ENCODE measurements around the gene LRRC63.

LRRC63 gene

DNA sequence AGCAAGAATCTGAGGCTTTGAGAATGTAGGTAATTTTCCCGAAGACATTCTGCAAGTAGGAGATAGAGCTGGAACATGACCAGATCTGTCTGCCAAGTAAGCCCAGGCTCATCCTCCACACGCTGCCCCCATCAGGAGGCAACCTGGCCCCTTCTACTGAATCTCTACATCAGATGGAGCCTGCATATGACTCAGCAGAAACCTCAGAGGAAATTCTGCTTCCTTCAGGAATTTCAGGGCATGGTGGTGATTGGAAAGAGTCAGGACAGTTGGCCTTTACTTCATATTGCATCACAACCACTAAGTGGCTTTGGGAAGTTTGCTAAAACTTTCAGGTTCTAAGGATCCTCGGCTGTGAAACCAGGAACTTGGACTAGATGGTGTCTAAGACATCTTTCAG is 85.2 kb downstream of the LRRC63 start:
- no peak for DNase-seq (ENCODE audit: low spot score)
- H3K27ac ChIP-seq: peak overlapping the region; percentile 82
- TF ChIP-seq, protein P1, sequence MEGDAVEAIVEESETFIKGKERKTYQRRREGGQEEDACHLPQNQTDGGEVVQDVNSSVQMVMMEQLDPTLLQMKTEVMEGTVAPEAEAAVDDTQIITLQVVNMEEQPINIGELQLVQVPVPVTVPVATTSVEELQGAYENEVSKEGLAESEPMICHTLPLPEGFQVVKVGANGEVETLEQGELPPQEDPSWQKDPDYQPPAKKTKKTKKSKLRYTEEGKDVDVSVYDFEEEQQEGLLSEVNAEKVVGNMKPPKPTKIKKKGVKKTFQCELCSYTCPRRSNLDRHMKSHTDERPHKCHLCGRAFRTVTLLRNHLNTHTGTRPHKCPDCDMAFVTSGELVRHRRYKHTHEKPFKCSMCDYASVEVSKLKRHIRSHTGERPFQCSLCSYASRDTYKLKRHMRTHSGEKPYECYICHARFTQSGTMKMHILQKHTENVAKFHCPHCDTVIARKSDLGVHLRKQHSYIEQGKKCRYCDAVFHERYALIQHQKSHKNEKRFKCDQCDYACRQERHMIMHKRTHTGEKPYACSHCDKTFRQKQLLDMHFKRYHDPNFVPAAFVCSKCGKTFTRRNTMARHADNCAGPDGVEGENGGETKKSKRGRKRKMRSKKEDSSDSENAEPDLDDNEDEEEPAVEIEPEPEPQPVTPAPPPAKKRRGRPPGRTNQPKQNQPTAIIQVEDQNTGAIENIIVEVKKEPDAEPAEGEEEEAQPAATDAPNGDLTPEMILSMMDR (conservative IDR thresholded peaks at IDR 0.05; ENCODE audit: low read depth): no peak

DNA sequence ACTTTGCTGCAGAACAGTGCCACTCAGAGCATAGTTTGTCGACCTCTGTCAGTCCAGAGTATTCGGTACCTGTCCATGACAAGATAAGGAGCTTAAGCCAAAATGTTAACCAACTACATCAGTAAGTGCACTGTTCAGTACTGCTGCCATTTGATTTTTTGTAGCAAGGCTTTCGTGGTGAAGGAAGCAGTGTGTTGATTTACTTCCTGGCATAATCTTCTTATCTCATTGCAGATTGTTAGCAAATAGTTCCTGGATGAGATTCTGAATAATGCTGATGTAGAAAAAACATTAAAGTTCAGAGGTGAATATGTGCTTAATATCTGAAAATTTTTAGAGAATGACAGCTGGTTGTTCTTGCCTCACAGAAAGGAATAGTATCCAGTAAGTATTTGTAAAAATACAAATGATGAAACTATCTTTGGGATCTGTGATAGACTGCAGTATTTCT is 85.7 kb downstream of the LRRC63 start:
- ChIA-PET POLR2A (ENCODE audit: low non-redundant PET) (no interaction called here), CTCF (interaction anchor here (0.6 to 0.7 kb wide), 2 partner anchors 12 to 119 kb away, joined by 3 read pairs; no protein-coding TSS in a partner anchor)
- DNase-seq (ENCODE audit: low spot score): no peak
- H3K27ac ChIP-seq: no peak overlapping the region
- TF ChIP-seq, protein P1 (conservative IDR thresholded peaks at IDR 0.05; ENCODE audit: low read depth): no peak

More for the DNA sequence above, 85.2 kb downstream of the LRRC63 start:
- CTCF ChIA-PET: interaction anchor here (0.7 kb wide), 1 partner anchor 12 kb away, joined by 3 read pairs; no protein-coding TSS in a partner anchor
- POLR2A ChIA-PET (ENCODE audit: low non-redundant PET): no interaction called here

DNA sequence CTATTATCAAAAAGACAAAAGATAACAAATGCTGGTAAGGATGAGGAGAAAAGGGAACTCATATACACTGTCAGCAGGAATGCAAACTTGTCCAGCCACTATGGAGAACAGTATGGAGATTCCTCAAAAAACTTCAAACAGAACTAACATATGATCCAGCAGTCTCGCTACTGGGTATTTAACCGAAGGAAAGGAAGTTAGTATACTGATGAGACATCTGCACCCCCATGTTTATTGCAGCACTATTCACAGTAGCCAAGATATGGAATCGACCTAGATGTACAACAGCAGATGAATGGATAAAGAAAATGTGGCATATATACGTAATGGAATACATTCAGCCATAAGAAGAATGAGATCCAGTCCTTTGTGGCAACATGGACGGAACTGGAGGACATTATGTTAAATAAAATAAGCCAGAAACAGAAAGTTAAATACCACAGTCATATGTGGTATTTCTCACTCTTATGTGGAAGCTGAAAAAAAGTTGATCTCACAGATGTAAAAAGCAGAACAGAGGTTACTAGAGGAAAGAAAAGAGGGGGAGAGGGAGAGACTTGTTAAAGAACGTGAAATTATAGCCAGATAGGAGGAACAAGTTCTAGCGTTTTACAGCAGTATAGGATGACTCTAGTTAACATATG is 92.1 kb downstream of the LRRC63 start:
- DNase-seq (ENCODE audit: low spot score): no peak
- ChIA-PET POLR2A (ENCODE audit: low non-redundant PET) (no interaction called here), CTCF (interaction anchor here (0.6 kb wide), 1 partner anchor 497 kb away, joined by 6 read pairs; no protein-coding TSS in a partner anchor)
- TF ChIP-seq, protein P1 (conservative IDR thresholded peaks at IDR 0.05; ENCODE audit: low read depth): no peak
- no peak overlapping the region for H3K27ac ChIP-seq

DNA sequence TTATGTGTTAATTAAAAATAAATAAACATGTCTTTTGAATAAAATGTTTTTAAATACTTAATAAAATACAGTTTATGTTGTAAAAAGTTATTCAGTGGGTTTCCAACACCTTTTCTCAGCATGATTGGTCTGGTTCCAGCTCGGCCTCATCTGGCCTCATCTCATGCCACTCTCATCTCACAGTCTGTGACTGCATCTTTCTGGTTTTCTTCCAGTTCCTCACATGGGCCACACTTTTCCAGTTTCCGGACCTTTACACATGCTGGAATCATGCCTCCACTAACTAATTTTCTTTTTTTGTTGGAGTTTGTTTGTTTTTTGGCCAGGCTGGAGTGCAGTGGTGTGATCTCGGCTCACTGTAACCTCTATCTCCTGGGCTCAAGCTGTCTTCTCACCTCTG is 92.8 kb downstream of the LRRC63 start:
- H3K27ac ChIP-seq: no peak overlapping the region
- DNase-seq (ENCODE audit: low spot score): no peak
- TF ChIP-seq, protein P1 (conservative IDR thresholded peaks at IDR 0.05; ENCODE audit: low read depth): no peak
- POLR2A ChIA-PET (ENCODE audit: low non-redundant PET): no interaction called here
- CTCF ChIA-PET: no interaction called here

DNA sequence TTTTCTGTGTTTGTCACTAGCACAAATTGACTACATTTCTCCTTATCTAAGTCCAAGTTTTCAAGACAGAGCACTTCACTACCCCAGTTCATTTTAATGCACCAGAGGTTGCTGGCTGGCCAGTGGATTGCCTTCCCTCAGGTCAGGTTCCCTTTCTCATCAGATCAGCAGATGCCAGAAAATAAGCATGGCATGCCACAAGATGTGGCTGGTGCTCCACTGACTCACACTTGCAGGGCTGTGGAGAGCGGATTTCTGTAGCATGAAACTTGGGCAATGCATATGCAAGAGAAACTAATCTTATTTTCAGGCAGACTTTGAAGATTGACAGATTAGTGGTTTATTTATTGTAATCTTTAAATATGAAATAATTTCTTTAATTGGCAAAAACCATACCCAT is 95.8 kb downstream of the LRRC63 start:
- no peak for DNase-seq (ENCODE audit: low spot score)
- POLR2A ChIA-PET (ENCODE audit: low non-redundant PET): no interaction called here
- CTCF ChIA-PET: no interaction called here
- H3K27ac ChIP-seq: no peak overlapping the region
- TF ChIP-seq, protein P1 (conservative IDR thresholded peaks at IDR 0.05; ENCODE audit: low read depth): no peak

DNA sequence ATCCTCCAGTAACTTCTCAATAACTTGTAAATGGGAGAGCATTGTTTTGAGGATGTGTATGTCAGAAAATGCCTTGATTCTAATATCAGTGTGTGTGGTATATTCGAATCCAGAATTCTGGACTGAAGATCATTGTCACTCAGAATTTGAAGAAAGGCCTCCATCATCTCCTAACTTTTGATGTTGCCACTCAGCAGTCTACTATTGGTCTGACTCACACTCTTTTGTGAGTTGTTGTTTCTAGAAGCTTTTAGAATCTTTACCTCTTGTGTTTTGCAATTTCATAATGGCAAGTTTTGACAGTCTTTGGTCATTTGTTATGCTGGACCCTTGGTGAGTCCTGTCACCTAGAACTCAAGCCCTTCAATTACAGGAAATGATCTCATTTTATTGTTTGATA is 98.3 kb downstream of the LRRC63 start:
- CTCF ChIA-PET: no interaction called here
- no peak for DNase-seq (ENCODE audit: low spot score)
- TF ChIP-seq, protein P1 (conservative IDR thresholded peaks at IDR 0.05; ENCODE audit: low read depth): no peak
- no peak overlapping the region for H3K27ac ChIP-seq
- POLR2A ChIA-PET (ENCODE audit: low non-redundant PET): no interaction called here

Measured in RWPE1 (cell line).